Activated effector memory CD4-positive, alpha-beta T cell treated with Interleukin-2 at 50 U/mL for 16 hours (primary cell): ENCODE measurements around the gene ZNF212.
A peak's percentile ranks its signal among the peaks of the same experiment; 100 is the strongest.

Source experiments
- DNase-seq: peaks from one replicate; pipeline ENCODE4 v3.0.0-alpha.2; 2020

Gene ZNF212

DNA sequence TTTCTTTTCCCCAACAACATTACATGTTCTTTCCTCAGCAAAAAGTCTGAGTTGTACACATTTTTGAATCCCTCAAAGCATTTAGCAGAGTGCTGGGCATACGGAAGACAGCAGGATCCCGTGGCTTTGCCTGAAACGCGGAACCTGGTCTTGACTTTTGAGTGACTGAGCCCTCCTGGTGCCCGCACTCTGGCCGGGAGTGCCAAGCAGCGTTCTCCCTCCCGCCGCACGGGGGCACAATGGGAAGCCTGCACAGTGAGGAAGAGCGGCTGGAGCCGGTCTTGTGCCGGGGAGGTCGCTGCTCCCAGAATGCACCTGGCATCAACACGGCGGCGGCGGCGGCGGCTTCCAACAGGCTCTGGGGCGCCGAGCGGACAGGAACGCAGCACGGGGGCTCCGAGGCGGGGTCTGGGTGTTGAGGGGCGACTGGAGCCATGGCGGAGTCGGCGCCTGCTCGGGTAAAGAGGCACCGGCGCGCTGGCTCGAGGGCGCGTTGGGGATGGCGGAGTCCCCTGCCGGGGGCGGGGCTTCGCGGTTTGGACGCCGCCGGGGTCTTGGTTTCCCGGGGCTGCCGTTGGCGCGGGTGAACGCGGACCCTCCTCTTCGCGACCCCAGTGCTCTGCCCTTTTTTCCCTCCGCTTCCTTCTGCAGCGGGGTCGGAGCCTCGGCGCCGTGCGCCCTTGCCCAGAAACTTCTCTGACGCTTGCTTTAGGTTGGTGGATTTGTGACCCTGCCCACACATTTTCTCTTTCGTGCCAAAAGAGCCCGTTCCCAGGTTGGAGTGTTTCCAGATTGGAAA is at the start of gene ZNF212:
Gene ZNF212, plus strand, starts transcription at position 307 of the 799 bp plus-strand sequence. Its CDS starts 128 bp downstream, at position 435.
- peak; percentile 86 for DNase-seq

DNA sequence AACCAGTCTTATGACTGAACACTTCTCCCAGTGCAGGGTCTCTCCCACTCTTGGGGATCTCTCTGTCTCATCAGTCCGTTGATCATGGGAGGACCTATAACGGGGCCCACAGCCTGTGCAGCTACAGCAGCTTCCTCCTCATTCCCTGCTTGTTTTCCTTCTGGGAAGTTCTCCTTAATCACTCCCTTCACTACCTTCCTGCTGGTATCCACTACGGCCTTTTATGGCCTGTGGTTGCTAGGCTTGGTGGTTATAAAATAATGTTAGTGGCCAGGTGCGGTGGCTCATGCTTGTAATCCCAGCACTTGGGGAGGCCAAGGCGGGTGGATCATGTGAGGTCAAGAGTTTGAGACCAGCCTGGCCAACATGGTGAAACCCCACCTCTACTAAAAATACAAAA is 47.6 kb upstream of the ZNF212 start:
- no peak for DNase-seq

DNA sequence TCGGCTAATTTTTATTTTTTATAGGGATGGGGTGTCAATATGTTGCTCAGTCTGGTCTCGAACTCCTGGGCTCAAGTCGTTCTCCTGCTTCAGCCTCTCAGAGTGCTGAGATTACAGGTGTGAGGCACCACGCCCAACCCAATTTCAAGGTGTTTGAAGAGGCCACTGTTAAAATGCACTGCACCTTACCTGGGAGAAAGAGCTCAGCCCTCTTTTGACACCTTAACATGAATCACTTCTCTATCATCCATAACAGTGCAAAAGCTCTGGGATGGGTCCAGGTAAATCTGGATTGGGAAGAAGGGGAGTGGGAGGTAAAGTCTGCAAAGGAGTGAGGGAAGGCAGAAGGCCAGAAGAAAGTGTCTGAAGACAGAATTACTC is 44.7 kb upstream of the ZNF212 start:
- DNase-seq: no peak

DNA sequence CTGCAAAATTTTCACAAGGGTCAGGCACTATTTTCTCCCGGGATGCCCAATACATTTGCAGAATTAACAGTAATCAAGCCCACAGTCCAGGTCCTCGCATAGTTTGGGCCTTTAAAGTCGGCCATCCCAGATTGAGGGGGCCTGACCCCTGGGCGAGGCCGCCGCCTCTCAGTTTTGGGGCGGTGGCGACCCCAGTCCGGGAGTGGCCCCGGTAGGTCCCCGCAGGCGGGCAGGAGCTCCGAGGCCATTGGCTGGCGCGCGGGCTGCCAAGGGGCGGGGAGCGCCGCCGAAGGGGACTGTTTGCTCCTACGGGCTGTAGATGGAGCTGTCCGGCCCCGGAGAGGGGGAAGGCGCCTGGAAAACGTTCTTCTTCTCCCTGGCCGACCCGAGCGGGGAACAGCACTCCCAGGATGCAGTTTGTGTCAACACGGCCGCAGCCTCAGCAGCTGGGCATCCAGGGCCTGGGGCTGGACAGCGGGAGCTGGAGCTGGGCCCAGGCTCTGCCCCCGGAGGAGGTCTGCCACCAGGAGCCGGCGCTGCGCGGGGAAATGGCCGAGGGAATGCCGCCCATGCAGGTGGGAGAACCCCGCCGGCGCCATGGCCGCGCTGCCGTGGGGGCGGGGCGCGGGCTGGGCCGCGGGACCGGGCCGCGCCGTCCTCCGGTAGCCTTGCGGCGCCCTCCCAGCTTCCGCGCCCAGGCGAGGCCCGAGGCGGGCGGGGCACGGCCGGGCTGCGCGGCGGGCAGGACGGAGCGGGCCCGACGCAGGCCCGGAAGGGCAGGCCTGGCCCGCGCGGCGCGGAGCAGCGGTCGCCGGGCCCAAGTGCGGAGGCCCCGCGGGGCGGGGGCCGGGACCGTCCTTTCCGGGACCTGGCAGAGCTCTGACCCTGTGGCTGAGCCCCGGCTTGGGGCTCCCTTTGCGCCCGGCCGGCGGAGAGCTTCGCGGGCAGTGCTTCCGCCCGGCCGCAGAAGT is 44.0 kb upstream of the ZNF212 start, which contains the start of gene ZNF282:
Gene ZNF282, plus strand, starts transcription at position 367 of the 971 bp plus-strand sequence. Its CDS starts 44 bp downstream, at position 411.
- DNase-seq: peak; percentile 59

DNA sequence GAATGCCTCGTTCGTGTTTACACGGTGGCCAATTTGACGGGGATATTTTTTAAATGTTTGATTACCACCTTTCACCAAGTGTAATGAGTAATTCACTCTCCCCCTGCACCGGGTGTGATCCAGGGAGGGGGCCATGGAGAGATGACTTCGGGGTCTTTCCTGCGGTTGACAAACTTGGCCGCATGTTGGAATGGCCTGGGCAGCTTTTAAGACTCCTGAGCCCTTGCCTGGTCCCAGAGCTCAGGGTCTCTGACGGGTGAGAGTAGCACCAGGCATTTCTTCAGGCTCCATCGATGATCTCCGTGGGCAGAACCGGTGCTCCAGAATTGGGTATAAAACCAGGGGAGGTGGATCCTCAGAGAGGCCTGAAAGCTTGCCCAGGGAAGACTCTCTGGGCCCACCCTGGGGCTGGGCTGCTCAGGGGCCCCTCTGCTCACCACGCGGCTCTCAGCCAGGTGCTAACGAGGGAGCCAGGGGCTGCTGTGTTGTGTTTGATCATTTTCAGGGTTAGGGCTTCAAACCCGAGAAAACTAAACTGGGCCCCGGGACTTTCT is 43.2 kb upstream of the ZNF212 start:
- DNase-seq: peak; percentile 5

DNA sequence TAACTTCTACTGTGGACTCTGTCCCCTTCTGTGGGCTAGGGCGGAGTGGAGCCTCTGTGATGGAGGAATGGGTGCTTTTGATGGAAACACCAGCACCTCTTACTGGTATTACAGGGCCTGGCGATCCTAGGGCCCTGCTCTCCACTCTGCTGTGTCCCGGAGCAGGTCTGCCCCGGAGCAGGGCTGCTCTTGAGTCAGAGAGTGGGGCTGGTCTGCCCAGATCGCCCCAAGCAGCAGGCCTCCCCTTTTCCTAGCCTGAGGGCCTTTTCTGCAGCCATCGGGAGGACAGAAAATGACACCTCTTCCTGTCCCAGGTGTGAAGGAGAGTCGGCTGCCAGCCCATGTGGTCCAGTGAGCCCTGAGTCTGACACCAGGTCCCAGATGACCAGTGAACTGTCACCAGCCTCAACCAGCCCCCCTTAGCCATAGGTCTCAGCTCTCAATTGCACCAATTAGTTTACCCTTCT is 42.7 kb upstream of the ZNF212 start:
- peak; percentile 5 for DNase-seq

DNA sequence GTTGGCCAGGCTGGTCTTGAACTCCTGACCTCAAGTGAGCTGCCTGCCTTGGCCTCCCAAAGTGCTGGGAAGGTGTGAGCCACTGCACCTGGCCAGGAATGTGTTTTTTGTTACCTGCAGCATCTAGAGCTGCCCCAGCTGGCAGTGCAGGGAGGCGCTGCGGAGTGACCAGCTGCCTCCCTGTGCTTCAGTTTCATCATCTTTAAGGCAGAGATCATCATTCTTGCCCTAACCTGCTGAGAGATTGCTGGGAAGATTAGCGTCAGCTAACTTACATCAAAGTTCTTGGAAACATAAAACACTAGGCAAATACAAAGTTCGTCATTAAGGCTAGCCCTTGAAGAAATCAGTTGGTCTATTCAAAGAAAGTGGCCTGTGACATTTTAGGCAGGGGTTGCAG is 41.8 kb upstream of the ZNF212 start:
- no peak for DNase-seq

DNA sequence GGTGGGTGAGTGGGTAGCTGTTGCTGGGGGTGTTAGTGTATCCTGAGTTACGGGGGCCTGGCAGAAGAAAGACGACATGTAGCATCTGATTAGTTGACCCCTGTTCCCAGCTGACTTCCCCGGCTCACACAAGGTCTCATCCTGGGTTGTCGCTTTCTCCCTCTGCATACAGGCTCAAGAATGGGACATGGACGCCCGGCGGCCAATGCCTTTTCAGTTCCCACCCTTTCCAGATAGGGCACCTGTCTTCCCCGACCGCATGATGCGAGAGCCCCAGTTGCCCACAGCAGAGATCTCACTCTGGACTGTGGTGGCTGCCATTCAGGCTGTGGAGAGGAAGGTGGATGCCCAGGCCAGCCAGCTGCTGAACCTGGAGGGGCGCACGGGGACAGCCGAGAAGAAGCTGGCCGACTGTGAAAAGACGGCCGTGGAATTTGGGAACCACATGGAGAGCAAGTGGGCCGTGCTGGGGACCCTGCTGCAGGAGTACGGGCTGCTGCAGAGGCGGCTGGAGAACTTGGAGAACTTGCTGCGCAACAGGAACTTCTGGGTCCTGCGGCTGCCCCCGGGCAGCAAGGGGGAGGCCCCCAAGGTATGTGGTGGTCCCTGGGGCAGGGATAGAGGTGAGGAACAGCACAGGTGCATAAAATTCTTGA is 41.2 kb upstream of the ZNF212 start:
- no peak for DNase-seq

DNA sequence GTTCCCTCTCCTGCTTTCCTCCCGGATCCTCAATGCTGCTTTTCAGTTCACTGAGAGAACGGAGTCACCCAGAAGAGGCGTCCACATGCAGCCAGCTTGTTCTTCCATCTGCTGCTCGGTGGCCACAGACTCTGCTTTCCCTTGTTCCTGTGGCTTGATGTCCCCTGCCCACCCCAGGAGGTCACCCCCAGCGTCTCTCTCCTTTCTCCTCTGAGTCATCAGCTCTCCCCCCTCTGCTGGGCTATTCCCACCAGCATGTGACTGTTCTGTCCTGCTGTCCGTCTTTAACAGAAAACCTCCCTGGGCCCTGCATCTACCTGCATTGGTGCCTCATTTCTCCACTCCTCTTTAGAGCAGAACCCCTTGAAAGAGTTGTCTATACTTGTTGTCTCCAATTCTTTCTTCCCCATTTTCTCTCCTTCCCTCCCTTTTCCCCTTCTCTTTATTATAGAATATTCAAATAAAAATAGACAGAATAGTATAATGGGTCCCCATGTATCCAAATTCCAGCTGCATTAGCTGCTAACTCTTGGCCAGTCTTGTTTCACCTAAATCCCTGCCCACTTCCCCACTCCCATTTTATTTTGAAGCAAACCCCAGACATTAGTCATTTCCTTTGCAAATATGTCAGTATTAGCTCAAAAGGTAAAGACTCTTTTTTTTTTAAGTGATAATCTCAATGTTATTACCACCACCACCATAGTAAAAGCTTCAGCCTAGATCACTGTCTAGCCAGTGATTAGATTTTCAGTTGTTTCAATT is 40.0 kb upstream of the ZNF212 start:
- DNase-seq: no peak

DNA sequence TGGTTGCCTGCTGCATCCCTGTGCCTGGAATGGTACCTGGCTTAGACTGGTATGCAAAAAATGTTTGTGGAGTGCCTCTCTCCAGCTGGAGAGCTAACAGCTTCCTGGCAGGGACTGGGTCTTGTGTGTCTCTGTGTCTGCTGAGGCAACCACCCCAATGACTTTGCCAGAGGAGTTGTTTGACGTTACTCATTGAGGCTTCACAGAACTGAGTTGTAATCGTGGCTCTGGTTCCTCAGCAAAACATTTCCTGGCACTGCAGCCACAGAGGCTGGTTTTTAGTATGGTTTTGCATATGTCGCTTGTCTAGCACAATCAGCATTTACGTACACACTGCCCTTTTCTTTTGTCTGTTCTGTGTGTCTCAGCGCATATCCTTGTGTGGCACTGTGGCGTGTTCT is 36.6 kb upstream of the ZNF212 start:
- no peak for DNase-seq

DNA sequence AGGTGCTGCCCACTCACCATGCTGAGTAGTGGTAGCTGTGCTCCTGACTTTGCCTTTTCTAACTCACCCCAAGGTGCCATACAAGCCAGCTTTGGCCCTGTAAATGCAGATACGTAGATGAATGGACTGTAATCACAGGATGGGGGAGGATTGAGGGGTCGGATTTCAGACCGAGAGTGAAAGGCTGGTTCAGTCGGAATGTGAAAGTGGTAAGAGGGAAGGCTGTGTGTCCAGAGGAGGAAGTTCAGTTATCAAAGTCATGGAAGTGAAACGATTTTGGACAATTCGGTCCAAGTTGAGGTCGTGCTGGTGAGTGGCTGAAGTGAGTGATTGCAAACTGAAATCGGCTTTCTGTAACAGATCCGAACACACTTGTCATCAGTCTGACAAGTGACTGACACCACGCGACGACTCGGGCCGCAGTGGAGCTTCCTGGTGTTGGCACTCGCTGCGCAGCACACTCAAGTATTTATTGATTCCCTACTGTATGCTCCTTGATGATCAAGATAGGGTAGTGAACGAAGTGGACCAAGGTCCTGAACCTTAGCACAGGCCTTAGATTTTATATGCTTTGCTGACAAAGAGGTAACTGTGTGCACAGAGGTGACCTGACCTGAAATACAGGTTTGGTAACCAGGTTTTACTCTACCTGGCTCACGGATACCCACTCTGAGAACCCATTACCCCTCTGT is 33.6 kb upstream of the ZNF212 start:
- DNase-seq: no peak

DNA sequence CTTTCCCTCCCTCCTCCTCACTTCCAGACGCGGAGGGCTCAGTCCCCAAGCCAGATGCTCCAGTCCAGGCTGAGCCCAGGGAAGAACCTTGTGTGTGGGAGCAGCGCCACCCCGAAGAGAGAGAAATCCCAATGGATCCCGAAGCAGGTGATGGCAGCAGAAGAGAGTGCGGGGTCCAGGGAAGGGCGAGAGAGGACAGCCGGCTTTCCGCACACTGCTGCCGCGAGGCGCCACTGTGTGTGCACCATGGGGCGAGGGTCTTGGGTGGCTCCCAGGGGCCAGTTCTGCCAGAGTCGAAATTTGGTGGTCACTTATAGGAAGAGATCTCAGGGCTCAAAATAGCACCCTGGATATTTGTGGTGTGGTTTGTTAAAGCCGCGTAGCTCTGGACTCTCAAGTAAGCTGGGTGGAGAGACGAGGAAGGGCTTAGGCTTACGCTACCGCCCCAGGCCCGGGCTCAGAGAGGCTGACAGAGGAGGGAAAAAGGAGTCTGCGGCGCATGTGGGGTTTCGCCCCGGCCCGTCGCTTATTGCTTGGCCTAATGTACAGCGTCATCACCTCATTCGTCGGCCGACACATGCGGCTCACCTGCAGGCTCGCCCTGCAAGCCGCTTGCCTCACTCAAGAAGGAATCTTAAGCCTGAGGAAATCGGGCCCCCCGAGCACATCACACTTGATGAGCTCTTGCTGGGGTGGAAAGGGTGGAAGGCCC is 32.0 kb upstream of the ZNF212 start:
- DNase-seq: no peak

DNA sequence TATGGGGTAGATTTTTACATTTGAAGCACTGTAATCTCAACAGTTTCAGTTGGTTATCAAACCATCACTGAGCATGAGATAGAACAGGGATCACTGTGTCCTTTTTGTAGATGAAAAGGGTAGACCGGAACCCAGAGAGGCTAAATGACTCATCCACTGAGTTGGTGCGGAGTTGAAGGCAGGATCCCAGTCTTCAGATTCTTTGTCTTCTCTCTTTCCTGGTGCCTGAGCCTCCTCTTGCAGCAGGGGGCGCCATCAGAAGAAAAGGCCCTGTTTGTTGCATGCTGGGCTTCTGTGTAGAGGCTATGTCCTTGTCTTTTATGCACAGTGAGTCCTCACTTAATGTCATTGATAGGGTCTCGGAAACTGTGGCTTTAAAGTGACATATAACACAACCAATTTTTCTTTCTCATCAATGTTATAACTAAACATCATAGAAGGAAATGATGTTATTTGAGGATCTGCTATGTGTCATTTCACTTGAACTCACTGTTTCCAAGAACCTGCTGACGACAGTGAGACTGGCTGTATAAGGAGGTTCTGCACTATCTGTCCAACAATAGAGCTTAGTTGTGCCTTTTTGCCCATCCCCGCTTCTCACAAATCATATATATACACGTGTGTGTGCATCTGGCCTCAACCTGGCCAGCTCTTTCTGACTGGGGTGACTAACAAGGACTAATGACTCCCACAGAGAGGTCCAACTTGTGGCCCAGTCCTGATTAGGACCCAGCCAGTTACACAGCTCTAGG is 29.8 kb upstream of the ZNF212 start:
- DNase-seq: peak; percentile 60

DNA sequence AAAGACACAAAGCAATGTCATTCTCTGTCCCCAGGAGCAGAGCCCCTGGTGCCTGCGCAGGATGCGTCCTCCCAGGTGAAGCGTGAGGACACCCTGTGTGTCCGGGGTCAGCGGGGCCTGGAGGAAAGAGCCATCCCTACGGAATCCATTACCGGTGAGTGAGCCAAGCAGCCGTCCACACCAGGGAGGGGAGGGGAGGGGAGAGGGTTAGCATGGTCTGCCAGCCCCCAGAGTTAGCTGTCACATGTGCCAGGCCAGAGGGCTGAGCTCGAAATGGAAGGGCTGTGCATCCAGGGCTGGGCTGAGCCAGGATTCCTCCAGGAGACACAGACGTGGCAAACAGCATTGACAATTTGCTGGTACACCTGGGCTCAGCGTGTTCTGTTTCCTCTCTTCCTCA is 28.9 kb upstream of the ZNF212 start:
- no peak for DNase-seq

DNA sequence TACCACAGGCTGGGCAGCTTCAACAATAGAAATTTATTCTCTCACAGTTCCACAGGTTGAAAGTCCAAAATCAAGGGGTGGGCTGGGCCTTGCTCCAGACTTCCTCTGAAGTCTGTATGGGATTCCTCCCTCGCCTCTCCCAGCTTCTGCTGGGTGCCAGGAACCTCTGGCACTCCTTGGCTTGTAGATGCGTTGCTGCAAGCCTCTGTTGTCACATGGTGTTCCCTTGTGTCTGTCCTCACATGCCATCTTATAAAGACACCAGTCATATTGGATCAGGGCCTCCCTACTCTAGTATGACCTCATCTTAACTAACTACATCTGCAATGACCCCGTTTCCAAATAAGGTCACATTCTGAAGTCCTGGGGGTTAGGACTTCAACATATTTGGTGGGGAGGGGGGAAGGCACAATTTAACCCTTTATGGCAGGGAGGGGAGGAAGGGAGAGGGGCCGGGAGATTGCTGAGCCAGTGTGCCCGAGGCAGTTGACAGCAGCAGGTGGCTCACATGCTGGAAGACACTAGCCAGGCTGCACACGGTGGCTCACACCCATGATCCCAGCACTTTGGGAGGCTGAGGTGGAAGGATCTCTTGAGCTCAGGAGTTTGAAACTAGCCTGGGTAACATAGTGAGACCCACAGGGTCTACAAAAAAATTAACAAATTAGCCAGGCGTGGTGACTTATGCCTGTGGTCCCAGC is 25.3 kb upstream of the ZNF212 start:
- no peak for DNase-seq

DNA sequence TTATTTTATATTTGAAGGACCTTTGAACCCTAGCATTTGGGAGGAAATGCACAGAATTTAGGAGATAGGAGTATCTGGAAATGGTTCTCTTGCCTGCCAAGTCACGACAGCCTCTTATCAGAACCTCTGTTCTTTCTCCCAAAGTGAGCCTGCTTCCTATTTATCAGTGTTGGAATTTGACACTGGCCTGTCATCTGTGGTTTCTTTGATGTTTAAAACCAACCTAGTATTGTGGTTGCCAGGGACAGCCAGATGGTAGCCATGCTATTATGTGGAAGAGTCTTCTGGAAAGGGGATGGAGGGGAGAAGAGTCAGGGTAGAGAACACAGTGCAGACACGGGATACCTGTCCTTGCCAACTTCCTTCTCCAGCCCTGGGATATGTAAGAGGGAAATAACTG is 23.0 kb upstream of the ZNF212 start:
- no peak for DNase-seq

DNA sequence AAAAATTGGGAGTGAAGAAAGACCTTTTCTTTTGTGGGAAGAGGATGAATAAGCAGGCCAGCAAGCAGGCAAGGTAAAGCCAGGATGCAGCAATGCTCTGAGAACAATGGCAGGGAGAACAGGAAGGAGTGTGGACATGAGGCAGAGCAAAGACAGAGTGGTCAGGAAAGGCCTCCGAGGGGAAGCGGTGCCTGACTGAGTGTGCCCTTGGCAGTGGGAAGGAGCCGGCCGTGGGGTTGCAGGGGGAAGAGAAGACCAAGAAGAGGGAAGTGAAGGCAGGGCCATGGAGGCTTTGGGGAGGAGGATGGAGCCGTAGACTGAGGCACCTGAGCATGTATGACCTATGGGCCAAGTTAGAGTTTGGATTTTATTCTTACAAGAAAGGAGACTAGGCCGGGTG is 21.9 kb upstream of the ZNF212 start:
- no peak for DNase-seq

DNA sequence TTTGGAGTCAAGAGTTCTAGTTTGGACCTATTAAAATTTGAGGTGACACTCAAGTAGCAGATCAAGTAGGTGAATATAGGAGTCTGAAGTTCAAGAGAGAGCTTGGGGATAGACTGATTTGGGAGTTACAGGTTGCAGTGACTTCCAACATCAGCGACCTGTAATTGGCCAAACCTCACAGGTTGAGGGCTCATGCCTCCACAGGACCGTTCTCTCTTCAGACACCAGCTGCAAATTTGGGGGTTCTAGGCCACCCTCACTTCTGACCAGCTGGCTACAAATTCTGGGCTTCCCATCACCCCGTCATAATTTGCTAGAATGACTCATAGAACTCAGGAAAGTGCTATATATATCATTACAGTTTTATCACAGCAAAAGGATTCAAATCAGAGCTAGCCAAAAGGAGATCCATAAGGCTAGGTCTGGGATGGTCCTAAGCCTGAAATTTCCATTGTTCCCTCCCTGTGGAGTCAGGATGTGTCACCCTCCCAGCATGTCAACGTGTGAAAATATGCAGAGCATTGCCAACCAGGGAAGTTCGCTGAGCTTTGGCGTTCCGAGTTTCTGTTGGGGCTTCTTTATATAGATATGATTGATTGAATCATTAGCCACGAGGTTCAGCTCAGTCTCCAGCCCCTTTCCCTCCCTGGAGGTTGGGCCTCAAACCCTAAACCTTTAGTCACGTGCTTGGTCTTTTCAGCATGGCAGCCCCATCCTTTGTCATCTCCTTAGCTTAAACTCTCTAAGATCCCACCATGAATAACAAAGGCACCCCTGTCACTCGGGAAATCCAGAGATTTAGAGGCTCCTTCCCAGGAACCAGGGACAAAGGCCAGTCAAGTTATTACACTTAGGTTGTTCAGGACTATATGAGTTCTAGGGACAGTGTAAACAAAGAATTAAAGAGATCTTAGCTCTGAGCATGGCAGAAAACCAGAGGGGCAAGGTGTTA is 20.7 kb upstream of the ZNF212 start:
- no peak for DNase-seq
